ENCODE data around the gene ESCO1. TPM values are rescaled to one million over a fixed set of nuclear protein-coding genes. Genes with fewer than 3 reads are reported as not detected.

The ESCO1 gene
- total RNA-seq, 1 experiment from 2014 or later, result 36.7 TPM

GRCh38 chr18:21484851-21485636 is 115.5 kb downstream of the ESCO1 start:
- peaks cover 0 to 6% (median 0%) of the 10 kb centered on the region in 3 experiments; a peak in 1 of 7 replicates for H3K36me3 Mint-ChIP-seq (ENCODE audit: insufficient read depth in 1 of 3, low read depth in 3 of 3)

More at GRCh38 chr18:21484851-21485636, 115.5 kb downstream of the ESCO1 start:
- peak overlapping the region; percentile 17 for H3K9ac ChIP-seq (ENCODE audit: extremely low read depth, insufficient read length, low read length)
- H3K79me1 ChIP-seq (ENCODE audit: insufficient read depth, low read depth, low read length, poor library complexity, severe bottlenecking), result no peaks in the 10 kb centered on the region
- no peak overlapping the region for H2BK5ac ChIP-seq (ENCODE audit: insufficient read length, low read length)
- no peak for DNase-seq
- no peak overlapping the region for H4K91ac ChIP-seq (ENCODE audit: insufficient read length, low read depth, low read length)
- no CpG with 5 or more reads among the region's 7 CpGs for WGBS (ENCODE audit: extremely low coverage, insufficient read length, low lambda C conversion rate)
- no peak overlapping the region for H2BK120ac ChIP-seq (ENCODE audit: low read depth, low read length, poor library complexity, severe bottlenecking)
- H3K23me2 ChIP-seq (ENCODE audit: insufficient read length, low read depth, low read length, poor library complexity, severe bottlenecking), result no peaks in the 10 kb centered on the region
- no peaks in the 10 kb centered on the region for H3K79me2 ChIP-seq (ENCODE audit: insufficient read depth, low read length)
- no peaks in the 10 kb centered on the region for H4K20me1 ChIP-seq (ENCODE audit: control insufficient read depth, insufficient read depth, insufficient read length)
- no peak overlapping the region for H2BK12ac ChIP-seq (ENCODE audit: insufficient read length, low read depth, low read length)
- H3K27ac ChIP-seq (ENCODE audit: insufficient read length, low read depth, low read length), result no peak overlapping the region
- no peak overlapping the region for H3K23ac ChIP-seq (ENCODE audit: insufficient read length, low read depth, low read length)
- H3T11ph ChIP-seq (ENCODE audit: low read length), result no peak overlapping the region
- H4K8ac ChIP-seq (replicated peaks; ENCODE audit: insufficient read length, low read depth, low read length), result no peak overlapping the region
- H3K14ac ChIP-seq (ENCODE audit: insufficient read depth, low read length), result no peak overlapping the region
- H3K9me3 Mint-ChIP-seq, result no peaks in the 10 kb centered on the region; a peak in 1 of 5 replicates
- H3K18ac ChIP-seq (ENCODE audit: insufficient read length, low read depth, low read length), result no peak overlapping the region
- H3K56ac ChIP-seq (ENCODE audit: insufficient read length, low read depth, low read length), result no peak overlapping the region
- no peak overlapping the region for H4K5ac ChIP-seq (ENCODE audit: insufficient read length, low read depth, low read length)
- no peak overlapping the region for H3K4ac ChIP-seq (ENCODE audit: low read depth, low read length)
- H3K4me3 Mint-ChIP-seq, result peak overlapping the region in 1 of 2 experiments; percentile 37; a peak in 1 of 5 replicates
- TF ChIP-seq CTCF (conservative IDR thresholded peaks at IDR 0.05), result no peak
- no peak overlapping the region for H2AFZ ChIP-seq (ENCODE audit: low read length)
- no peak overlapping the region for H2BK15ac ChIP-seq (ENCODE audit: low read depth, low read length)
- H3K27me3 Mint-ChIP-seq (ENCODE audit: low read depth), result no peaks in the 10 kb centered on the region; the same call in 1 of the 2 replicates
- H2AK5ac ChIP-seq (ENCODE audit: insufficient read length, low read length), result no peak overlapping the region
- H3K27ac Mint-ChIP-seq, result peak overlapping the region in 1 of 3 experiments; percentile 37; a peak in 1 of 7 replicates
- H3K9me3 ChIP-seq (ENCODE audit: control insufficient read depth, low read depth, low read length), result no peaks in the 10 kb centered on the region
- no peaks in the 10 kb centered on the region for H3K27me3 ChIP-seq (ENCODE audit: insufficient read depth, low read length)
- H3K4me2 ChIP-seq (ENCODE audit: insufficient read depth, insufficient read length, low read length), result no peak overlapping the region
- H3K4me1 ChIP-seq (ENCODE audit: insufficient read depth, low read length), result peaks cover 2% of the 10 kb centered on the region; the same call in 1 of the 2 replicates
- no peak overlapping the region for H2BK20ac ChIP-seq (ENCODE audit: low read depth, low read length, poor library complexity, severe bottlenecking)
- peaks cover 15% of the 10 kb centered on the region in 2 experiments for H3K4me1 Mint-ChIP-seq

Data from H9 (cell line).